ENCODE measurements around the gene FERMT2. TPM values are rescaled to one million over a fixed set of nuclear protein-coding genes. Genes with fewer than 3 reads are reported as not detected.
A peak's percentile ranks its signal among the peaks of the same experiment; 100 is the strongest.
"Not testable (repeated sequence)": the region's sequence is repeated elsewhere in the genome, so short reads cannot be mapped to it uniquely, and the experiment has no call there.

Gene FERMT2
- total RNA-seq, 5 donors from 2014 or later (not counting 1 experiment from before 2014, with no cell fraction given), result 0.35 to 1.0 (median 0.84) TPM; not detected in 1

DNA sequence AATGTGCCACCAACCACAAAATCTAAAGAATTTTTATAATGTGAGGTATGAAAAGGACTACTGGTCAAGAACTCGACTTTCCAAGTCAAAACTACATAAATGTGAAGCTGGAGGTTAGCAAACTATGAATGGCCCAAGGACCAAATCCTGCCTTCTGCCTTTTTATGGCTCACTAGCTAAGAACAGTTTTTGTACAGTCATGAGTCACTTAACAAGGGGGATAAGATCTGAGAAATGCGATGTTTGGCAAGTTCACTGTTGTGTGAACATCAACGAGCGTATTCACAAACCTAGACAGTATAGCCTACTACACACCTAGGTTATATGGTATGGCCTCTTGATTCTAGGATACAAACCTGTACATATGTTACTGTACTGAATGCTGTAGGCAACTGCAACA is 28.2 kb downstream of the FERMT2 start:
- no peaks in the 10 kb centered on the region for H3K36me3 Mint-ChIP-seq
- Histone ChIP-seq H3K4me3 (ENCODE audit: control insufficient read depth in 1 of 2, extremely low read depth in 1 of 2, low read length in 1 of 2) (no peak overlapping the region), H3K36me3 (ENCODE audit: control insufficient read depth in 2 of 2, extremely low read depth in 1 of 2, insufficient read depth in 1 of 2, low read length in 1 of 2) (no peaks in the 10 kb centered on the region), H3K4me1 (ENCODE audit: control insufficient read depth in 1 of 2, extremely low read depth in 1 of 2, insufficient read depth in 2 of 2, low read length in 2 of 2) (peaks cover 10 to 15% of the 10 kb centered on the region in 2 experiments), H3K27me3 (replicated peaks in 1 of 2; ENCODE audit: control insufficient read depth in 2 of 2, extremely low read depth in 1 of 2, insufficient read depth in 2 of 2, low read length in 1 of 2) (no peaks in the 10 kb centered on the region), H3K27ac (ENCODE audit: low read length) (no peak overlapping the region), H3K9me3 (no peaks in the 10 kb centered on the region)
- WGBS (ENCODE audit: insufficient coverage), result no CpG with 5 or more reads among the region's 4 CpGs
- peaks cover 19 to 27% (median 24%) of the 10 kb centered on the region in 3 donors for H3K4me1 Mint-ChIP-seq
- H3K9me3 Mint-ChIP-seq, result no peaks in the 10 kb centered on the region
- no peak overlapping the region for H3K27ac Mint-ChIP-seq
- DNase-seq (no peak), ATAC-seq (replicated peaks in 1 of 4) (no peak)
- CTCF ChIA-PET, result interaction anchor here in 1 of 2 donors (0.6 to 0.7 kb wide), 2 partner anchors 14 to 31 kb away, joined by 4 to 8 read pairs; no protein-coding TSS in a partner anchor
- H3K4me3 Mint-ChIP-seq, result no peak overlapping the region
- peaks cover 0 to 3% of the 10 kb centered on the region in 2 donors for H3K27me3 Mint-ChIP-seq
- POLR2A ChIA-PET, result interaction anchor here in 1 of 2 donors (0.6 kb wide), 1 partner anchor 9 kb away, joined by 3 read pairs; no protein-coding TSS in a partner anchor

DNA sequence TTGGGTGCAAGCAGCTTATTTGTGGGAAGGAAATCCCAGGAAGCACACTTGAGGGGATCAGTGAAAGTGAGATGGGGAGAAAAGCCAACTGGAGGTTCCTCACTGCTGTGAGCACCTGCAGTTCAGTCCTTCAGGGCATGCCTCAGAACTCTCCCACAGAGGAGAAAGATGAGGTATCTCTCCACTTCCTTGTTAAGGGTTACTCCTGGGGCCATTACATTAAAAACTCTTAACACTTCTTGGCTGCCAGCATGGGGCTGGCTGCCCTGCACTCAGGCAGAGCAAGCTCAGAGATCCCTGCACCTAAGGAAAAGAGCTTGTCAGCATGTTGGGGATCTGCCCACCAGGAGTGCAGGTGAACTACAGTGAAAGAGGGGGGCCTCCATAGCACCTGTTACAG is 28.8 kb downstream of the FERMT2 start:
- no peaks in the 10 kb centered on the region for H3K27me3 ChIP-seq (replicated peaks in 1 of 2; ENCODE audit: control insufficient read depth in 2 of 2, extremely low read depth in 1 of 2, insufficient read depth in 2 of 2, low read length in 1 of 2)
- DNase-seq (no peak), ATAC-seq (replicated peaks in 1 of 4) (no peak)
- no peaks in the 10 kb centered on the region for H3K36me3 ChIP-seq (ENCODE audit: control insufficient read depth in 2 of 2, extremely low read depth in 1 of 2, insufficient read depth in 1 of 2, low read length in 1 of 2)
- Mint-ChIP-seq H3K4me1 (peaks cover 23 to 32% (median 30%) of the 10 kb centered on the region in 3 donors), H3K4me3 (no peak overlapping the region), H3K27ac (no peak overlapping the region), H3K27me3 (peaks cover 0 to 3% of the 10 kb centered on the region in 2 donors), H3K36me3 (no peaks in the 10 kb centered on the region), H3K9me3 (no peaks in the 10 kb centered on the region)
- no peak overlapping the region for H3K4me3 ChIP-seq (ENCODE audit: control insufficient read depth in 1 of 2, extremely low read depth in 1 of 2, low read length in 1 of 2)
- no peaks in the 10 kb centered on the region for H3K9me3 ChIP-seq
- CTCF ChIA-PET, result interaction anchor here (0.7 to 1.0 kb wide), 2 partner anchors 14 to 39 kb away, joined by 3 to 4 read pairs; no protein-coding TSS in a partner anchor
- POLR2A ChIA-PET, result no interaction called here
- H3K4me1 ChIP-seq (ENCODE audit: control insufficient read depth in 1 of 2, extremely low read depth in 1 of 2, insufficient read depth in 2 of 2, low read length in 2 of 2), result peaks cover 12 to 19% of the 10 kb centered on the region in 2 experiments
- H3K27ac ChIP-seq (ENCODE audit: low read length), result no peak overlapping the region

DNA sequence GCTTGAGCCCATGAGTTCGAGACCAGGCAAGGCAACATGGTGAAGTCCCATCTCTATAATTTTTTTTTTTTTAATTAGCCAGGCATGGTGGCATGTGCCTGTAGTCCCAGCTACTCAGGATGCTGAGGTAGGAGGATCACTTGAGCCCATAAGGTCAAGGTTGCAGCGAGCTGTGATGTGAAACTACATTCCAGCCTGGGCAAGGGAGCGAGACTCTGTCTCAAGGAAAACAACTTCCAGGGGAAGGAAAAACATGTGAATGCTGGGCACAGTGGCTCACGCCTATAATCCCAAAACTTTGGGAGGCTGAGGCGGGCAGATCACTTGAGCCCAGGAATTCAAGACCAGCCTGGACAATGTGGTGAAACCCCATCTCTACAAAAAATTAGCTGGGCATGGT is 30.4 kb downstream of the FERMT2 start:
- not testable (repeated sequence) for H3K27ac Mint-ChIP-seq; H3K36me3 ChIP-seq (ENCODE audit: control insufficient read depth in 2 of 2, extremely low read depth in 1 of 2, insufficient read depth in 1 of 2, low read length in 1 of 2); H3K27me3 ChIP-seq (replicated peaks in 1 of 2; ENCODE audit: control insufficient read depth in 2 of 2, extremely low read depth in 1 of 2, insufficient read depth in 2 of 2, low read length in 1 of 2); H3K4me3 Mint-ChIP-seq; H3K27me3 Mint-ChIP-seq; ATAC-seq (replicated peaks in 1 of 4); H3K4me3 ChIP-seq (ENCODE audit: control insufficient read depth in 1 of 2, extremely low read depth in 1 of 2, low read length in 1 of 2); H3K9me3 Mint-ChIP-seq; DNase-seq; H3K27ac ChIP-seq (ENCODE audit: low read length); H3K36me3 Mint-ChIP-seq; H3K9me3 ChIP-seq
- WGBS (ENCODE audit: insufficient coverage), result 100% methylated on average over 1 of the region's 5 CpGs
- H3K4me1 ChIP-seq (ENCODE audit: control insufficient read depth in 1 of 2, extremely low read depth in 1 of 2, insufficient read depth in 2 of 2, low read length in 2 of 2), result peaks cover 12 to 19% of the 10 kb centered on the region in 2 experiments
- CTCF ChIA-PET, result interaction anchor here in 1 of 2 donors (0.6 kb wide), 1 partner anchor 1856 kb away, joined by 3 read pairs; no protein-coding TSS in a partner anchor
- H3K4me1 Mint-ChIP-seq, result peaks cover 28 to 38% (median 30%) of the 10 kb centered on the region in 3 donors
- POLR2A ChIA-PET, result interaction anchor here in 1 of 2 donors (0.6 kb wide), 1 partner anchor 215 kb away, joined by 3 read pairs; no protein-coding TSS in a partner anchor

DNA sequence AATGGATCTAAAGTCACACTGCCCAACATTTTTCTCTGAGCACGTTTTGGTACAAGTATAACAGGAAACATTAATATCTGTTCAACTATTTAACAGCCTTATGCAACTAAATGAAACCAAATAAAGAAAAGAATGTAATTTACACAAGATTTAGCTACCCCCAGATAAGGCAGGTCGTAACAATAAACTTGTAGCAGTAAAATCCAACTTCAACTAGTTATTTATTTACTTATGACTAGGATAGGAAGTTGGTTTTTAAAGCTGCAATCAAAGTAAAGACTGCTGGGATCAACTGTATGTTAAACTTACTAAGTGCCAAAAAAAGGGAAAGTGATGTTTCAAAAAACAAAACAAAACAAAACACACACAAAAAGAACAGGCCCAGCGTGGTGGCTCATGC is 30.9 kb downstream of the FERMT2 start:
- Histone ChIP-seq H3K4me1 (ENCODE audit: control insufficient read depth in 1 of 2, extremely low read depth in 1 of 2, insufficient read depth in 2 of 2, low read length in 2 of 2) (peaks cover 12 to 19% of the 10 kb centered on the region in 2 experiments), H3K36me3 (ENCODE audit: control insufficient read depth in 2 of 2, extremely low read depth in 1 of 2, insufficient read depth in 1 of 2, low read length in 1 of 2) (no peaks in the 10 kb centered on the region), H3K9me3 (no peaks in the 10 kb centered on the region), H3K4me3 (ENCODE audit: control insufficient read depth in 1 of 2, extremely low read depth in 1 of 2, low read length in 1 of 2) (no peak overlapping the region), H3K27ac (ENCODE audit: low read length) (peak overlapping the region; percentile 79), H3K27me3 (replicated peaks in 1 of 2; ENCODE audit: control insufficient read depth in 2 of 2, extremely low read depth in 1 of 2, insufficient read depth in 2 of 2, low read length in 1 of 2) (no peaks in the 10 kb centered on the region)
- ATAC-seq (replicated peaks in 1 of 4) (no peak), DNase-seq (no peak)
- peak overlapping the region; percentile 39 to 48 for H3K27ac Mint-ChIP-seq
- CTCF ChIA-PET, result interaction anchor here in 1 of 2 donors (0.5 kb wide), 1 partner anchor 96 kb away, joined by 4 read pairs; no protein-coding TSS in a partner anchor
- H3K36me3 Mint-ChIP-seq, result no peaks in the 10 kb centered on the region
- peaks cover 0 to 3% of the 10 kb centered on the region in 2 donors for H3K27me3 Mint-ChIP-seq
- no peak overlapping the region for H3K4me3 Mint-ChIP-seq
- no peaks in the 10 kb centered on the region for H3K9me3 Mint-ChIP-seq
- POLR2A ChIA-PET, result interaction anchor here in 1 of 2 donors (0.5 kb wide), 1 partner anchor 206 kb away, joined by 3 read pairs; no protein-coding TSS in a partner anchor
- peaks cover 28 to 38% (median 30%) of the 10 kb centered on the region in 3 donors for H3K4me1 Mint-ChIP-seq
- no CpG with 5 or more reads among the region's 3 CpGs for WGBS (ENCODE audit: insufficient coverage)

DNA sequence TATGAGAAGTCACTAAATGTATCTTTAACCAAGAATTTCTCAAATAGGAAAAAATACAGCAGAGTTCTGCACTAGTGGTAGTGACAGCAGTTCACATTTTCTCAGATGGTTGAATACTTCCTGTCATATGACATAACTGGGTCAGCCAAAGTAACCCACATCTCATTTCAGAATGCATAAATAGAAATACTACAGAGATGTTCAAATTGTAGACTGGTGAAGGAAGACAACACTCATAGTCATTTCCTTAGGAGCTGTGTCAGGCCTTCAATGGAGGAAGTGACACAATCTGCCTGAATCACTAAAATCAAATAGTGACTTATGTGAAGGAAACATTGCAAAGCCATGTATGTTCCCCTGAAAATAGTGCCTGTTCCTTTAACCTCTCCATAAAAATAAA is 32.4 kb downstream of the FERMT2 start:
- no peaks in the 10 kb centered on the region for H3K36me3 ChIP-seq (ENCODE audit: control insufficient read depth in 2 of 2, extremely low read depth in 1 of 2, insufficient read depth in 1 of 2, low read length in 1 of 2)
- H3K27me3 ChIP-seq (replicated peaks in 1 of 2; ENCODE audit: control insufficient read depth in 2 of 2, extremely low read depth in 1 of 2, insufficient read depth in 2 of 2, low read length in 1 of 2), result no peaks in the 10 kb centered on the region
- peak; percentile 98 to 100 (median 100) for ATAC-seq (replicated peaks in 1 of 4)
- H3K27me3 Mint-ChIP-seq, result peaks cover 0 to 1% of the 10 kb centered on the region in 2 donors
- no peaks in the 10 kb centered on the region for H3K9me3 ChIP-seq
- no peaks in the 10 kb centered on the region for H3K9me3 Mint-ChIP-seq
- H3K4me1 ChIP-seq (ENCODE audit: control insufficient read depth in 1 of 2, extremely low read depth in 1 of 2, insufficient read depth in 2 of 2, low read length in 2 of 2), result peaks cover 12 to 19% of the 10 kb centered on the region in 2 experiments
- ChIA-PET CTCF (interaction anchor here in 1 of 2 donors (0.9 to 1.2 kb wide), 2 partner anchors 41 to 125 kb away, joined by 4 to 5 read pairs; no protein-coding TSS in a partner anchor), POLR2A (interaction anchor here in 1 of 2 donors (0.6 kb wide), 1 partner anchor 12 kb away, joined by 3 read pairs; no protein-coding TSS in a partner anchor)
- peak in 17 of 35 experiments; percentile 2 to 77 (median 11) for DNase-seq
- no peak overlapping the region for H3K4me3 Mint-ChIP-seq
- H3K27ac ChIP-seq (ENCODE audit: low read length), result peak overlapping the region; percentile 79
- no peak overlapping the region for H3K4me3 ChIP-seq (ENCODE audit: control insufficient read depth in 1 of 2, extremely low read depth in 1 of 2, low read length in 1 of 2)
- peak overlapping the region; percentile 84 to 90 for H3K27ac Mint-ChIP-seq
- H3K4me1 Mint-ChIP-seq, result peaks cover 28 to 36% (median 30%) of the 10 kb centered on the region in 3 donors
- H3K36me3 Mint-ChIP-seq, result no peaks in the 10 kb centered on the region

DNA sequence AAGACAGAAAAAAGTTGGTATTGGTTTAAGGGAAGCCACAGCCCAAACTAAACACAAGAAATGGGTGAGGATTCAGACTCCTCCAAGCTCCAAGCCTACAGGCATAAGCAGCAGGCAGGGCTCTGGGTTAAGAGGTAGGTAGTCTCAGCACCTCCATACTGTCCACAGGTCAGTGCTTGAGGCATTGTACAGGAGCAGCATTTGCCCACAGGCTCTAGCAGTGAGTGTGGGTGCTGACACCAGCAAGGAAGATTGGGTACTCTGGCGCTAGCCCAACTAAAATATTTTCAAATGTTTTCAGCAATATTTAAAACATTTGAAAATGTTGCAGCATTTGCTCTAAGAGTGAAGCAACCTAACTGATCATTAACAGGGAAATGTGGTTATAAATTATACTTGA is 33.1 kb downstream of the FERMT2 start:
- H3K4me1 Mint-ChIP-seq, result peaks cover 28 to 36% (median 30%) of the 10 kb centered on the region in 3 donors
- H3K4me3 ChIP-seq (ENCODE audit: control insufficient read depth in 1 of 2, extremely low read depth in 1 of 2, low read length in 1 of 2), result no peak overlapping the region
- POLR2A ChIA-PET, result interaction anchor here in 1 of 2 donors (0.6 to 1.0 kb wide), 2 partner anchors 12 to 19 kb away, joined by 3 read pairs; no protein-coding TSS in a partner anchor
- ATAC-seq (replicated peaks in 1 of 4), result no peak
- peak overlapping the region in 1 of 3 donors; percentile 36 for H3K4me3 Mint-ChIP-seq
- no peaks in the 10 kb centered on the region for H3K36me3 Mint-ChIP-seq
- H3K27ac Mint-ChIP-seq, result peak overlapping the region; percentile 81 to 91
- peak overlapping the region; percentile 79 for H3K27ac ChIP-seq (ENCODE audit: low read length)
- peaks cover 12 to 19% of the 10 kb centered on the region in 2 experiments for H3K4me1 ChIP-seq (ENCODE audit: control insufficient read depth in 1 of 2, extremely low read depth in 1 of 2, insufficient read depth in 2 of 2, low read length in 2 of 2)
- H3K36me3 ChIP-seq (ENCODE audit: control insufficient read depth in 2 of 2, extremely low read depth in 1 of 2, insufficient read depth in 1 of 2, low read length in 1 of 2), result no peaks in the 10 kb centered on the region
- DNase-seq, result peak in 2 of 35 experiments; percentile 1 to 11
- H3K9me3 ChIP-seq, result no peaks in the 10 kb centered on the region
- peaks cover 0 to 1% of the 10 kb centered on the region in 2 donors for H3K27me3 Mint-ChIP-seq
- WGBS (ENCODE audit: insufficient coverage), result no CpG with 5 or more reads among the region's 1 CpG
- CTCF ChIA-PET, result interaction anchor here in 1 of 2 donors (0.9 kb wide), 1 partner anchor 126 kb away, joined by 4 read pairs; no protein-coding TSS in a partner anchor
- no peaks in the 10 kb centered on the region for H3K27me3 ChIP-seq (replicated peaks in 1 of 2; ENCODE audit: control insufficient read depth in 2 of 2, extremely low read depth in 1 of 2, insufficient read depth in 2 of 2, low read length in 1 of 2)
- no peaks in the 10 kb centered on the region for H3K9me3 Mint-ChIP-seq
